LoVo (cell line): ENCODE measurements around the gene TRDMT1.

Experiments used
- DNase-seq: peaks from one replicate; pipeline ENCODE4 v3.0.0-alpha.2; 2016; ENCODE audit warnings: low spot score

TRDMT1 gene

GRCh38 chr10:17209881-17210280 is 8.4 kb upstream of the TRDMT1 start:
- no peak for DNase-seq

- DNase-seq: no peak
These were observed 7.8 kb upstream of the TRDMT1 start for GRCh38 chr10:17209302-17209701.

- DNase-seq: no peak
These were observed 7.0 kb upstream of the TRDMT1 start for GRCh38 chr10:17208476-17208875.

GRCh38 chr10:17206210-17206709 is 4.8 kb upstream of the TRDMT1 start:
- DNase-seq: no peak

GRCh38 chr10:17203416-17203815 is 1.9 kb upstream of the TRDMT1 start:
- no peak for DNase-seq

GRCh38 chr10:17202999-17203398 is 1.5 kb upstream of the TRDMT1 start:
- no peak for DNase-seq

GRCh38 chr10:17202506-17202905 is 1.0 kb upstream of the TRDMT1 start:
- no peak for DNase-seq

GRCh38 chr10:17201794-17202116 is 283 bp upstream of the TRDMT1 start:
- no peak for DNase-seq

GRCh38 chr10:17200001-17200911 is 1.2 kb downstream of the TRDMT1 start:
- no peak for DNase-seq

GRCh38 chr10:17199351-17199804 is 2.1 kb downstream of the TRDMT1 start:
- DNase-seq: no peak

GRCh38 chr10:17196573-17196972 is 4.9 kb downstream of the TRDMT1 start:
- no peak for DNase-seq

GRCh38 chr10:17196045-17196444 is 5.4 kb downstream of the TRDMT1 start:
- no peak for DNase-seq

GRCh38 chr10:17195083-17195482 is 6.4 kb downstream of the TRDMT1 start:
- DNase-seq: no peak

- no peak for DNase-seq
These were observed 10.9 kb downstream of the TRDMT1 start for GRCh38 chr10:17190602-17191001.

GRCh38 chr10:17188644-17189172 is 12.8 kb downstream of the TRDMT1 start:
- DNase-seq: no peak

- DNase-seq: no peak
These were observed 15.6 kb downstream of the TRDMT1 start for GRCh38 chr10:17185873-17186272.

- DNase-seq: no peak
These were observed 18.4 kb downstream of the TRDMT1 start for GRCh38 chr10:17183110-17183509.

- DNase-seq: no peak
These were observed 19.7 kb downstream of the TRDMT1 start for GRCh38 chr10:17181751-17182150.

GRCh38 chr10:17181110-17181509 is 20.4 kb downstream of the TRDMT1 start:
- no peak for DNase-seq

GRCh38 chr10:17179002-17179401 is 22.5 kb downstream of the TRDMT1 start:
- no peak for DNase-seq

- DNase-seq: no peak
These were observed 23.5 kb downstream of the TRDMT1 start for GRCh38 chr10:17178006-17178405.

GRCh38 chr10:17177014-17177413 is 24.5 kb downstream of the TRDMT1 start:
- no peak for DNase-seq

- DNase-seq: no peak
These were observed 25.4 kb downstream of the TRDMT1 start for GRCh38 chr10:17176091-17176490.

- DNase-seq: no peak
These were observed 25.9 kb downstream of the TRDMT1 start for GRCh38 chr10:17175551-17175950.
